ENCODE results near the gene GPLD1.

DNA sequence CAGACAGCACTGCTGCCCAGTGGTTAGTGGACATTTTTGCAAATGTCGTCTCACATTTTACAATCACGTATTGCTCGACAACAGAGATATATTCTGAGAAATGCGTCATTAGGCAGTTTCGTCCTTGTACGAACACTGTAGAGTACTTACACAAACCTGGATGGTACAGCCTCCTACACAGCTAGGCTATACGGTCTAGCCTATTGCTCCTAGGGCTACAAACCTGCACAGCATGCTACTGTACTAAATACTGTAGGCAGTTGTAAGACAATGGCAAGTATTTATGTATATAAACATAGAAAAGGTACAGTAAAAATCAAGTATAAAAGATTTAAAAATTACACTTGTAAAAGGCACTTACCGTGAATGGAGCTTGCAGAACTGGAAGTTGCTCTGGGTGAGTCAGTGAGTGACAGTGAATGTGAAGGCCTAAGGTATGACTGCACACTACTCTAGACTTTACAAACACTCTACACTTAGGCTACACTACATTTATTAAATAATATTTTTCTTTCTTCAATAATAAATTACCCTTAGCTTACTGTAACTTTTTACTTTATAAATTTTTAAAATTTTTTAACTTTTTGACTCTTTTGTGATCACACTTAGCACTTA is 48.5 kb upstream of the GPLD1 start:
- TF ChIP-seq, protein P1, sequence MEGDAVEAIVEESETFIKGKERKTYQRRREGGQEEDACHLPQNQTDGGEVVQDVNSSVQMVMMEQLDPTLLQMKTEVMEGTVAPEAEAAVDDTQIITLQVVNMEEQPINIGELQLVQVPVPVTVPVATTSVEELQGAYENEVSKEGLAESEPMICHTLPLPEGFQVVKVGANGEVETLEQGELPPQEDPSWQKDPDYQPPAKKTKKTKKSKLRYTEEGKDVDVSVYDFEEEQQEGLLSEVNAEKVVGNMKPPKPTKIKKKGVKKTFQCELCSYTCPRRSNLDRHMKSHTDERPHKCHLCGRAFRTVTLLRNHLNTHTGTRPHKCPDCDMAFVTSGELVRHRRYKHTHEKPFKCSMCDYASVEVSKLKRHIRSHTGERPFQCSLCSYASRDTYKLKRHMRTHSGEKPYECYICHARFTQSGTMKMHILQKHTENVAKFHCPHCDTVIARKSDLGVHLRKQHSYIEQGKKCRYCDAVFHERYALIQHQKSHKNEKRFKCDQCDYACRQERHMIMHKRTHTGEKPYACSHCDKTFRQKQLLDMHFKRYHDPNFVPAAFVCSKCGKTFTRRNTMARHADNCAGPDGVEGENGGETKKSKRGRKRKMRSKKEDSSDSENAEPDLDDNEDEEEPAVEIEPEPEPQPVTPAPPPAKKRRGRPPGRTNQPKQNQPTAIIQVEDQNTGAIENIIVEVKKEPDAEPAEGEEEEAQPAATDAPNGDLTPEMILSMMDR (IDR thresholded peaks at IDR 0.05; ENCODE audit: poor library complexity): no peak
- TF ChIP-seq EZH2 (IDR thresholded peaks at IDR 0.05; ENCODE audit: borderline replicate concordance): no peak
